GM19025 (cell line): ENCODE results near the gene AP1G2.
A peak's percentile ranks its signal among the peaks of the same experiment; 100 is the strongest.
"Not testable (repeated sequence)": the region's sequence is repeated elsewhere in the genome, so short reads cannot be mapped to it uniquely, and the experiment has no call there.

Experiments used
- ATAC-seq: cut with Tn5 transposase; IDR thresholded peaks from one replicate; pipeline ENCODE4 v1.9.1; 2021; ENCODE audit warnings: mild to moderate bottlenecking, low read depth, moderate library complexity; ENCODE audit not compliant: unreplicated experiment

Gene AP1G2

GRCh38 chr14:23601424-23601823 is 33.8 kb upstream of the AP1G2 start:
- ATAC-seq: no peak

GRCh38 chr14:23600806-23601205 is 33.2 kb upstream of the AP1G2 start:
- no peak for ATAC-seq

GRCh38 chr14:23600322-23600707 is 32.7 kb upstream of the AP1G2 start:
- ATAC-seq: no peak

GRCh38 chr14:23594191-23594590 is 26.6 kb upstream of the AP1G2 start:
- not testable (repeated sequence) for ATAC-seq

- no peak for ATAC-seq
Observed at GRCh38 chr14:23590198-23590597, 22.6 kb upstream of the AP1G2 start.

DNA sequence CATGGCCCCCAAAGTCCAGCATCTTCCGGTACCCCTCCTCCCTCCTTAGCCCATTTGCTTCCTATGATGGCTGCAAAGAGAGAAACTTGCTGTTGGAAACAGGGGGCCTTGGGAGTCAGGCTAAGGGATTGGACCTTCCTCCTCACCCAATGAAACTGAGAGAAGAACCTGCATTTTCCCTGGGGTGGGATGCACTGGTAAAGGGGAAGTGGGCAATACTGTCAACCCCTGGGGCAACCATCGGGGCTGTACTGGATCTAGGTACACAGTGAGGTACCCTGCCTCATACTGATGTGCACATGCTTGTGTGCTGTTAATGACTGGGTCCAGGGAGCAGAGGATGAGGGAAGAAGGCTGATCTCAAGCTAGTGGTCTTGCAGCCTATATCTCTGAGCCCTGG is 22.0 kb upstream of the AP1G2 start:
- no peak for ATAC-seq

GRCh38 chr14:23588884-23589598 is 21.4 kb upstream of the AP1G2 start:
- peak; percentile 98 for ATAC-seq

DNA sequence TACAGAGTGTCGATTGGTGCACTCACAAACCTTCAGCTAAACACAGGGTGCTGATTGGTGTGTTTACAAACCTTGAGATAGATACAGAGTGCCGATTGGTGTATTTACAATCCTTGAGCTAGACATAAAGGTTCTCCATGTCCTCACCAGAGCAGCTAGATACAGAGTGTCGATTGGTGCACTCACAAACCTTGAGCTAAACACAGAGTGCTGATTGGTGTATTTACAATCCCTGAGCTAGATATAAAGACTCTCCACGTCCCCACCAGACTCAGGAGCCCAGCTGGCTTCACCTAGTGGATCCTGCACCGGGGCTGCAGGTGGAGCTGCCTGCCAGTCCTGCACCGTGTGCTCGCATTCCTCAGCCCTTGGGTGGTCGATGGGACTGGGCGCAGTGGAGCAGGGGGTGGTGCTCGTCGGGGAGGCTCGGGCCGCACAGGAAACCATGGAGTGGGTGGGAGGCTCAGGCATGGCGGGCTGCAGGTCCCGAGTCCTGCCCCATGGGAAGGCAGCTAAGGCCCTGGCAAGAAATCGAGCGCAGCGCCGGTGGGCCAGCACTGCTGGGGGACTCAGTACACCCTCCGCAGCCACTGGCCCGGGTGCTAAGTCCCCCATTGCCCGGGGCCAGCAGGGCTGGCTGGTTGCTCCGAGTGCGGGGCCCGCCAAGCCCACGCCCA is 17.1 kb upstream of the AP1G2 start:
- not testable (repeated sequence) for ATAC-seq

GRCh38 chr14:23583761-23584526 is 16.4 kb upstream of the AP1G2 start:
- ATAC-seq: not testable (repeated sequence)

GRCh38 chr14:23582906-23583760 is 15.5 kb upstream of the AP1G2 start:
- no peak for ATAC-seq

GRCh38 chr14:23580948-23581281 is 13.3 kb upstream of the AP1G2 start:
- no peak for ATAC-seq

DNA sequence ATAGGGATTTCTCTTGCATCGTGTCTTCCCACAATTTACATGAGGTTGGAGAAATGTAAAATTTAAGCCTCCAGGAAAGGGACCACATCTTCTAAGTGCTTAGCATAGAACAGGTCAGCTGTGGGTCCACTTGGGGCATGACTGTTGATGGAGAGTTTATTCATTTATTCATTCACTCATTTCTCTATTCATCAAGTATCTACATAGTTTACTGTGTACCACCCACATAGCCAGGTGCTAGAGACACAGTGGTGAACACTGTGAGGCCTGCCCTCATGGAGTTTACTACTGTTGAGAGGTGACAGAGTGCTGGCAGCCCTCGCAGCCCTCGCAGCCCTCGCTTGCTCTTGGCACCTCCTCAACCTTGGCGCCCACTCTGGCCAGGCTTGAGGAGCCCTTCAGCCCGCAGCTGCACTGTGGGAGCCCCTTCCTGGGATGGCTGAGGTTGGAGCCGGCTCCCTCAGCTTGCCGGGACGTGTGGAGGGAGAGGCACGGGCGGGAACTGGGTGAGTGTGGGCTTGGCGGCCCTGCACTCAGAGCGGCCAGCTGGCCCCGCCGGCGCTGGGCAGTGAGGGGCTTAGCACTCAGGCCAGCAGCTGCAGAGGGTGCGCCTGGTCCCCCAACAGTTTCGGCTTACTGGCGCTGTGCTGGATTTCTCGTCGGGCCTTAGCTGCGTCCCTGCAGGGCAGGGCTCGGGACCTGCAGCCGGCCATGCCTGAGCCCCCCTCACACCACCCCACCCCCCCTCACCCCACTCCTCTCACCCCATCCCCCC is 12.7 kb upstream of the AP1G2 start:
- no peak for ATAC-seq

- no peak for ATAC-seq
Observed at GRCh38 chr14:23579739-23580138, 12.1 kb upstream of the AP1G2 start.

DNA sequence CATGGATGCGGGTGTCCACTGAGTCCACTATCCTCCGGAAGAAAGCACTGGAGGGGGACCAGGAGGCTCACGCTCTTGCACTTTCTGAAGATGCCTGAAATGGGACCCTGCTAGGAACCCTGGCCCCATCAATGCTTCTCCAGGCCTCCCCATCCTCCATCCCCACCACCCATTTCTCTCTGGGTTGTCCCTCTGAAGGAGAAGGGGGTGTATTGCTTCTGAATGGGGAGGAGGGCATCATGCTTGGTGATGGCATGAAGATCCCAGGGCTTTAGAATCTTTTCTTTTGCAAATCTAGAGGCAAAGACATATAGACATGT is 11.7 kb upstream of the AP1G2 start:
- no peak for ATAC-seq

GRCh38 chr14:23578560-23579310 is 11.1 kb upstream of the AP1G2 start, which contains the start of gene JPH4:
JPH4 (minus strand) TSS chr14:23578790; CDS start chr14:23577453, 1,337 bp downstream.
- no peak for ATAC-seq

DNA sequence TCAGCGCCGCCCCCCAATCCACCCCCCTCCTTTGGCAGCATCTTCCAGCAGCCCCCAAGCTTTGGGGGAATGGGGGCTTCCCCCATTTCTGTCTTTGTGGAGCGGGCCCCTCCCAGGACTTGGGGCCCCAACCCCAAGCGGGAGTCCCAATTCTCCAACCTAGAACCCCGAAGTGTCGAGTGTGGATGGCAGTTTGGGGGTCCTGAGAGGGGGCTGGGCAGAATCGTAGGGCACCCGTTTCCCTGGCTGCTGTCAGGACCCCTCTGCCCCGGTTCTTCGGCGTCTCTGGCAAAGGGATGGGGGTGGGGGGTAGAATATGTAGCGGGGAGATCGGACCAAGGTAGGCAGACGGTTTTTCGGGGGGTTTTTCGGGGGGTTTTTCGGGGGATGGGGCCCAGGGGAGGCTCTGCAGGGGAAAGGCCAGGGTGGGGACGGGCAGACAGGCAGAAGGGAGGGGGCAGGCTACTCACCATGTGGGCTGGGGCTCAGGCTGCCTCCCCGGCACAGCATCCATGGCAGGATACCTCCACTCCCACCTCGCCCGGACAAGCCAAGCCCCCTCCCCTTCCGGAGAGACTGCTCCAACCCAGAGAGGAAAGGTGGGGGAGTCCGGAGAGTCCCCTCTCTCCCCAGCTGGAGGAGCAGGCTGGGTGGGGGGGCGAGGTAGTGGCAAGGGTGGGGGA is 10.3 kb upstream of the AP1G2 start:
- no peak for ATAC-seq

DNA sequence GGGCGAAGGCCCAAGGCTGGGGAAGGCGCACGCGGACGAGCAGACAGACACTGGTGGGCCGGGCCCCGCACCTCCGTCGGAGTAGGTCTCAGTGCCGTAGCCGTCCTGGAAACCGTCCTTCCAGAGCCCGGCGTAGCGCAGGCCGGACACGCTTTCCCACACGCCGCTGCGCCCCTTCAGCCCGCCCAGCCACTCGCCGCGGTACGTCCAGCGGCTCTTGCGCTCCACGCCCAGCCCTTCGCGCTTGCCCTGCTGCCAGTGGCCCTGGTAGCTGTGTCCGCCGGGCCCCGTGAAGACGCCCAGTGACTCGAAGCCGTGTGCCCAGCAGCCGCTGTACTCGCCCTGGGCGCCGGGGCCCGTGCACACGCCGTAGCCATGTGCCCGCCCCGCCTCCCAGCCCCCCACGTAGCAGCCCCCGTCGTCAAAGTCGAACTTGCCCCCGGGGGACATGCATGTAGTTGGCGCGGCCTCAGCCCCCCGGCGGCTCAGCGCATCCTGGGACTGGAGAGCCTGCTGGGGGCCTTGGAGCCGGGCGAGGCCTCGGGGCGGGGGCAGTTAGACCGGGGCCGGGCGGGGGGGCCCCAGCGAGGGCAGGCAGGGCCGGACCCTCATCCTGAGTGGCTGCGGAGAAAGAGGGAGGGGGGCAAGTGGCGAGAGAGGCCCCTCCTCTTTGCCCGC is 9.6 kb upstream of the AP1G2 start:
- no peak for ATAC-seq

DNA sequence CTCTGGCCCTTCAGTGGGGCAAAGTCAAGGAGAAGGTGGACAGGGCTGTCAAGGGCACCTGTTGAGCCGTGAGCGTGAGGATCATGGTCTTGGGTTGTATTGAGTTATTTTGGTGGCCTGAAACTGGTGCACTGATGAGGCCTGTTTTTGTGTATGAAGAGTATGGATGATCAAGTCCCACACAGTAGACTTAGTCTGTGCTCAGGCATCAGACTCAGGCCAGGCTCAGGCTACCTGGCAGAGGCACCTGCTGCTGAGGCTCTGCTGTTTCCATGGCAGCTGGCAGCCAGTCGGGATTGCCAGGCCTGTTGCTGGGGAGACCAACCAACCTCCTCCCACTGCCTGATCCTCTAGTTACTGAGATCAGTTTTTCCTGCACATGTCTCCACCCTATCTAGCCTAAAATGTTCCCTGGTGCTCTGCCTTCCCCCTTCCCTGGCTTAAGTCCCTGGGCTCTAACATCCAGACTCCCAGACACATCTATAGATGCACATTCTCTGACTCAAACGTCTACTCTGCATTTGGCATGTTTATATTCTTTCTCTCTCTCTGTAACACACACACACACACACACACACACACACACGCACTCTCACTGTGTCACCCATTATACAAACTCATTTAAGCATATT is 5.9 kb upstream of the AP1G2 start:
- no peak for ATAC-seq
